ENCODE measurements around the gene RRP8.

GRCh38 chr11:6584528-6584927, 18.9 kb downstream of the RRP8 start:
- TF ChIP-seq CTCF (IDR thresholded peaks at IDR 0.05) (no peak), EP300 (IDR thresholded peaks at IDR 0.05) (no peak)

All from tibial nerve (tissue), 4 donors.